SU-DHL-6 (cell line): ENCODE measurements around the gene RABEP1.

Experiments
- EZH2phosphoT487 ChIP-seq: fragments of 200-600 bp; sonication (generic), shearing (Covaris generic); conservative IDR thresholded peaks from 2 replicates; pipeline ENCODE4 v1.6.1; 2018; ENCODE audit warnings: mild to moderate bottlenecking, antibody characterized with exemption, low read length, moderate library complexity, mixed read lengths
- TF ChIP-seq, protein P1 (sequence below): fragments of 200-600 bp; sonication (generic); IDR thresholded peaks from one replicate; pipeline ENCODE4 v1.5.1; 2017; ENCODE audit warnings: antibody characterized with exemption, mild to moderate bottlenecking, low read length, moderate library complexity; ENCODE audit not compliant: insufficient read depth, poor library complexity, severe bottlenecking

DNA sequence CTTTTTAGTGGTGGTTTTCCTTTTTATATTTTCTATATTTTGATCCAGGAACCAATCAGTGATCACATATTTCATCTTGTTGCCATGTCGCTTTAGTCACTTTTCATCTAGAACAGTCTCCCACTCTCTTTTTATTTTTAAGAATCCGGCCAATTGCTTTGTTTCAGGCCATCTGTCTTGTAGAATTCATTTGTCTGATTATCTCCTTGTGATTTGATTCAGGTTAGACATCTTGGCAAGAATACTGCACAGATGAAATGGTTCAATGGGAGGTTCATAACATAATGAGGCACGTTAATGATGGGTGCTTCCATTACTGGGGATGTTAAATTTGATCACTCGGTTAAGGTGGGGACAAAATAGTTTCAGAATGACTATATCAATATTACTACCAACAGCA, 88.3 kb downstream of the RABEP1 start:
- TF ChIP-seq, protein P1, sequence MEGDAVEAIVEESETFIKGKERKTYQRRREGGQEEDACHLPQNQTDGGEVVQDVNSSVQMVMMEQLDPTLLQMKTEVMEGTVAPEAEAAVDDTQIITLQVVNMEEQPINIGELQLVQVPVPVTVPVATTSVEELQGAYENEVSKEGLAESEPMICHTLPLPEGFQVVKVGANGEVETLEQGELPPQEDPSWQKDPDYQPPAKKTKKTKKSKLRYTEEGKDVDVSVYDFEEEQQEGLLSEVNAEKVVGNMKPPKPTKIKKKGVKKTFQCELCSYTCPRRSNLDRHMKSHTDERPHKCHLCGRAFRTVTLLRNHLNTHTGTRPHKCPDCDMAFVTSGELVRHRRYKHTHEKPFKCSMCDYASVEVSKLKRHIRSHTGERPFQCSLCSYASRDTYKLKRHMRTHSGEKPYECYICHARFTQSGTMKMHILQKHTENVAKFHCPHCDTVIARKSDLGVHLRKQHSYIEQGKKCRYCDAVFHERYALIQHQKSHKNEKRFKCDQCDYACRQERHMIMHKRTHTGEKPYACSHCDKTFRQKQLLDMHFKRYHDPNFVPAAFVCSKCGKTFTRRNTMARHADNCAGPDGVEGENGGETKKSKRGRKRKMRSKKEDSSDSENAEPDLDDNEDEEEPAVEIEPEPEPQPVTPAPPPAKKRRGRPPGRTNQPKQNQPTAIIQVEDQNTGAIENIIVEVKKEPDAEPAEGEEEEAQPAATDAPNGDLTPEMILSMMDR: no peak
- no peak for TF ChIP-seq EZH2phosphoT487
